HG02973 (cell line): Measurements from ENCODE around the gene SEMA5A.

ENCODE experiments used
- ATAC-seq: cut with Tn5 transposase; IDR thresholded peaks from one replicate; pipeline ENCODE4 v1.9.1; 2021; ENCODE audit warnings: moderate library complexity; ENCODE audit not compliant: unreplicated experiment

Gene SEMA5A

GRCh38 chr5:9046756-9047481 is 499.0 kb downstream of the SEMA5A start:
- ATAC-seq, result no peak

GRCh38 chr5:9045946-9046345 is 499.9 kb downstream of the SEMA5A start:
- ATAC-seq, result no peak

GRCh38 chr5:9042241-9042640 is 503.6 kb downstream of the SEMA5A start:
- ATAC-seq, result no peak

GRCh38 chr5:9040475-9040874 is 505.4 kb downstream of the SEMA5A start:
- ATAC-seq, result no peak

DNA sequence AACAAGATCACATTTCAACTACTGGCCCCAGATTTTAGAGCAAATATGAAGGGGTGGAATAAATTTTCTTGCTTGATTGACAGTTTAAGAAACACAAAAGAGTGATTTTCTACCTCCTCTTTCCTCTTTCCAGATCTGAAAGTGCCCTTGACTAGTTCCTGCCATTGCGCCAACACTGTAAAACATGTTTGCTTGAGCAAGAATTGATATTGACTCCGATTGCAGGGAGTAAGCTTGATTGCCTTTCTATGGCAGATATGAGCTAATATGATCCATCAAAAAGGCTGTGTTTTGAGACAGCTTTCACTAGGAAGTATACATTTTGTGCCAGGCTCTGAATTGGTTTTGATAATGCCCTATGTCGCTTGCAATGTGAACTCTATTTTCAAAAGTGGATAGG is 508.8 kb downstream of the SEMA5A start:
- ATAC-seq, result no peak

GRCh38 chr5:9035346-9035745 is 510.5 kb downstream of the SEMA5A start:
- no peak for ATAC-seq

GRCh38 chr5:9034649-9035048 is 511.2 kb downstream of the SEMA5A start:
- ATAC-seq, result no peak

DNA sequence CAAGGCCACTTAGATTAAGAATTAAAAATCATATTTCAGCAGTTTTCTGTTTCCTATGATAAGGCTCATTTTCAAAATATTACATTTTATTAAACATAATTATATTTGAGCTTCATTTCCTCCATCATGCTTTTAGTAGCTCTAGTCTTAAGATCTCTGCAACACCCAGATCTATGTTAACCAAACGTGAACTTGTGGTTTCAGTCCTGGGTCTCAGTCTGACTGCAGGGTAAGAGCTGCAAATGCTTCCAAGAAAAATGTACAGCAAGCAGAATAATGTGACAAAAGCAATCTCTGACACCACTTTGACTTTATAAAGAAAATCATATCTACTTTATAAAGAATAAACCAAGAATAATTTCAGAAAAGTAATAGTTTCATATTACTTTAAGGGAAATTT is 512.4 kb downstream of the SEMA5A start:
- no peak for ATAC-seq

DNA sequence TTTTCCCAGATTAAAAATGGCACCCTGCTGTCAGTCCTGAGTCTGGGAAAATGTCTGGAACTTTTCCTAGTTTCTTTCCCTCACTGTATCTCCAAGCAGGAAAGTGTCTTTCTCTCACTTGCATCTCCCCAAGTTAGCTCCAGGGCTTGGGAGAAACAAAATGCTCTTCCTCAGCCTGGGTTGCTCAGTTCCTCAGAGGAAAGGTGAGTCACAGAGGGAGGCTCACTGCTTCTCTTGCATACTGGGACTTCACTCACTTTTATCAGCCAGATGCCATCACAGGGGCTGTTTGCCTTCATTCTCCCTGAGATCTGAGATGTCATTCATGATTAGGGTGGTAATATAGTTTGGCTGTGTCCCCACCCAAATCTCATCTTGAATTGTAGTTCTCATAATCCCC is 519.9 kb downstream of the SEMA5A start:
- ATAC-seq, result no peak

DNA sequence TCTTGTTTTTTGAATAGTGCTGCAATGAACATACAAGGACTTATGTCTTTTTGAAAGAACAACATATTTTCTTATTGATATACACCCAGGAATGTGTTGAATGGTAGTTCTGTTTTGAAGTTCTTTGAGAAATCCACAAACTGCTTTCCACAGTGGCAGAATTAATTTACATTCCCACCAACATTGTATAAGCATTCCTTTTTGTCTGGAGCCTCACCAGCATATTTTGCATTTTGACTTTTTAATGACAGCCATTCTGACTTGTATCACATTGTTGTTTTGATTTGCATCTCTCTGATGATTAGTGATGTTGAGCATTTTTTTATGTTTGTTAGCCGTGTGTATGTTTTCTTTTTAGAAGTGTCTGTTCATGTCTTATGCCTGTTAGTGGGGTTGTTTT is 524.9 kb downstream of the SEMA5A start:
- no peak for ATAC-seq

GRCh38 chr5:9015937-9016270 is 530.0 kb downstream of the SEMA5A start:
- no peak for ATAC-seq

- ATAC-seq, result no peak
These were observed 530.5 kb downstream of the SEMA5A start for GRCh38 chr5:9015260-9015936.

- ATAC-seq, result no peak
These were observed 532.7 kb downstream of the SEMA5A start for GRCh38 chr5:9013147-9013546.

- ATAC-seq, result no peak
These were observed 535.8 kb downstream of the SEMA5A start for GRCh38 chr5:9009931-9010651.

- ATAC-seq, result no peak
These were observed 548.3 kb downstream of the SEMA5A start for GRCh38 chr5:8997542-8998070.

DNA sequence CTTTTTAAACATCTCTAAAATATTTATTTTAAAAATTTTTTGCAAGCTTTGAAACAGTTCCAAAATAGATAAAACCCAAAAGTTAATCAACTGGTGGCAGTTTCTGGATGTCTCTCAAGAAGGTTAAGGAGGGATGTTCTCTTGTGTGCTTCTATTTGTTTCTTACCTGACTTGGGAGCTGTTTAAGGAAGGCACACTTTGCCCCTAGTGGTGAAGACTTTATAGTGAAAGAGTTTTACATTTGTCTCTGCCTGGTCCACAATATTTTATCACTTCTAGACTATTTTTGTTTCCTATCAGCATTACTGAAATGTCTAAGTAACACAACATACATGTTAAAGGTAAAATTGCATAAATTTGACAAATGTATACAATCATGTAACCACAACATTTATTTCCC is 552.8 kb downstream of the SEMA5A start:
- ATAC-seq, result no peak
